H1 (cell line): Measurements from ENCODE around the gene HIVEP3. TPM values are rescaled to one million over a fixed set of nuclear protein-coding genes. Genes with fewer than 3 reads are reported as not detected.

Experiments used
- CHD1 ChIP-seq: IDR thresholded peaks from 2 replicates; pipeline ENCODE4 v1.6.1; 2012; ENCODE audit warnings: low read depth, low read length, improper control_type of control experiment
- SP2 ChIP-seq: IDR thresholded peaks from 2 replicates; pipeline ENCODE4 v1.6.1; 2012; ENCODE audit warnings: mild to moderate bottlenecking, low read length, inconsistent platforms
- TEAD4 ChIP-seq: IDR thresholded peaks from 2 replicates; pipeline ENCODE4 v1.6.1; 2012; ENCODE audit warnings: low read depth, low read length, inconsistent platforms, mixed read lengths
- polyA plus RNA-seq, 7 experiments: library from polyadenylated mRNA; depleted of rRNA in 3 of 7; stranded (reverse) in 5 of 7; unstranded in 2 of 7; fragments of >200 nt in 5 of 7; fragments of 200-250 nt in 2 of 7; gene quantifications; 1 replicate in 5 of 7; 2 replicates in 1 of 7; 4 replicates in 1 of 7; pipeline versions ENCODE4 v1.2.1 to v1.2.3, GENCODE V29; 2011 to 2013; ENCODE audit warnings: missing spikeins in 2 of 7, mixed read lengths in 2 of 7
- total RNA-seq: library from RNA; stranded (reverse); fragmentation: NEBNext Ultra II Directional; extraction: Animal tissue kit (Norgen Biotek cat#: 25700); gene quantifications from 2 replicates; pipeline ENCODE4 v1.2.1, GENCODE V29; 2021

HIVEP3 gene
- total and polyA plus RNA-seq, 2 of the 8 experiments (the other 6 are each of a cell fraction or from before 2014, with no cell fraction given) = 0.24 to 0.69 TPM

- TF ChIP-seq SP2 (no peak), CHD1 (no peak), TEAD4 (no peak)
These were observed 150.1 kb downstream of the HIVEP3 start (continued) for GRCh38 chr1:41768583-41768982.
